ENCODE data around the gene PTH2.

The PTH2 gene

GRCh38 chr19:49420227-49420626, 3.0 kb downstream of the PTH2 start:
- H3K4me3 ChIP-seq: no peak overlapping the region
- no peak overlapping the region for H3K27ac ChIP-seq

DNA sequence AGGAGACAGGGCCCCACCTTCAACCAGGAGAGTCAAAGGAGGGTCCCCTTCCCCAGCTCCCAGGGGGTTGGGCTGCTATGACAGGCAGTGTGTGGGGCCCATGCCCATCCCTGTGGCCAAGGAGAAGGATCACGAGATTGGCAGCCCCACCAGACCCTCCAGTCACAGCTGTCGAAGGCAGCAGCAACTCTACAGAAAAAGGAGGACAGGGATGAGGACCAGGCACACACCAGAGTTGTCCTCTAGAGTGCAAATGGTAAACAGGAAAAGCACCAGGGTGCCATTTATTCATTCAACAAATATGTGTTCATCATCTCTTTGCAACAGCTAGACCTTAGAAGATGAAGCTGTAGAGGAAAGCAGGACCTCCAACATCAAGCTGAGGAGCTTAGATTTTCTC, 4.1 kb downstream of the PTH2 start:
- H3K27ac ChIP-seq: no peak overlapping the region

DNA sequence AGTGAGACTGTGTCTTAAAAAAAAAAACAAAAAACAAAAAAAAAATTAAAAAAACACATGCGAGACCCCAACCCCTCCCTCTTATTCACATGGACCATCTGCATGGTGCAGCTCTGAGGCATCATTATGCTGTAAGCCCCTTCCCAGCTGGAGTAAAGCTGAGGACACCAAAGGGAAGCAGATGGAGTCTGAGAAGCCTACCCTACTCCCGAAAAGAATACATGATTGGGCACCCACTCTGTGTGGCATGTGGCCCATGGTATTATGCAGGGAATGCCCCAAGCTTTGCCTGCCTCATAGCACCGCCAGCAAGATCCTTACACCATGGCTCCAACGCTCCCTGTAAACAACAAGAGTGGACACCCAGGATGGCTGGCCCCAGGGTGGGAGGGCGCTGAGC, 4.7 kb downstream of the PTH2 start:
- Histone ChIP-seq H3K4me3 (no peak overlapping the region), H3K27ac (no peak overlapping the region)

More for the DNA sequence above, 4.1 kb downstream of the PTH2 start:
- no peak overlapping the region for H3K4me3 ChIP-seq

DNA sequence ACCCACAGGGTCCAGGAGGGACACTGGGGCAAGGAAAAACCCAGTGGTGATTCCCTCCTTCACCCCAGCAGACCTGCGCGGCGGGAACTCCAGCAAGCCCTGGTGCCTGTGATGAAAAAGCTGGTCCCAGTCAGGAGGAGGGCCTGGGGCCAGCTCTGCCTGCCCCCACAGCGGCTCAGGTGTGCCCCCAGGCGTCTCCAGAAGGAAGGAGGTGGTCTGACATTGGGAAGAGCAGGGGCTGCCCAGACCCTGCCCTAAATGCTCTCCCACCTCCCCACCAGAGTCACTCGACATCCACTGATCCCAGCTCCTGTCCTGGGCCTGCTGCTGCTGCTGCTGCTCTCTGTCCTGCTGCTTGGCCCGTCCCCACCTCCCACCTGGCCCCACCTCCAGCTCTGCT, 6.2 kb downstream of the PTH2 start:
- Histone ChIP-seq H3K4me3 (no peak overlapping the region), H3K27ac (no peak overlapping the region)

DNA sequence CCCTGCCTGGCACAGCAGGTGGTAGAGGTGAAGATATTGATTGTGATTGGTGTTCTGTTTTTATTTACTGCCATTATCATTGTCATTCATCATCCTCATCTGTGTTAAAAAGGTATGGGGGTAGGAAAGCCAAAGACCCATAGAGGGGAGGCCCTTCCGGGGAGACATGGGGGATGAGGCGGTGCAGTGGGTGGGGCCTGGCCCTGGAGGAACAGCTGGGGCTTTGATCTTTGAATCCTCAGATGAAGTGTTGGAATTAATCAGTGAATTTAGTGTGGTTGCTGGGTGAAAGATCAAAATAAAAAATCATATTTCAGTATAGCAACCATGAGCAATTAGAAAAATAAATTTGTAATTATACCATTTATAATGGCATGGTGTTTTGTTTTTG, 7.4 kb downstream of the PTH2 start:
- no peak overlapping the region for H3K4me3 ChIP-seq
- no peak overlapping the region for H3K27ac ChIP-seq

- no peak overlapping the region for H3K27ac ChIP-seq
- no peak overlapping the region for H3K4me3 ChIP-seq
Measured at GRCh38 chr19:49415102-49415809, 8.0 kb downstream of the PTH2 start.

- H3K27ac ChIP-seq: no peak overlapping the region
- H3K4me3 ChIP-seq: no peak overlapping the region
Measured at GRCh38 chr19:49414256-49414655, 9.0 kb downstream of the PTH2 start.

GRCh38 chr19:49413348-49413747, 9.9 kb downstream of the PTH2 start:
- Histone ChIP-seq H3K27ac (no peak overlapping the region), H3K4me3 (no peak overlapping the region)

GRCh38 chr19:49411681-49412326, 11.4 kb downstream of the PTH2 start:
- no peak overlapping the region for H3K4me3 ChIP-seq
- H3K27ac ChIP-seq: no peak overlapping the region

DNA sequence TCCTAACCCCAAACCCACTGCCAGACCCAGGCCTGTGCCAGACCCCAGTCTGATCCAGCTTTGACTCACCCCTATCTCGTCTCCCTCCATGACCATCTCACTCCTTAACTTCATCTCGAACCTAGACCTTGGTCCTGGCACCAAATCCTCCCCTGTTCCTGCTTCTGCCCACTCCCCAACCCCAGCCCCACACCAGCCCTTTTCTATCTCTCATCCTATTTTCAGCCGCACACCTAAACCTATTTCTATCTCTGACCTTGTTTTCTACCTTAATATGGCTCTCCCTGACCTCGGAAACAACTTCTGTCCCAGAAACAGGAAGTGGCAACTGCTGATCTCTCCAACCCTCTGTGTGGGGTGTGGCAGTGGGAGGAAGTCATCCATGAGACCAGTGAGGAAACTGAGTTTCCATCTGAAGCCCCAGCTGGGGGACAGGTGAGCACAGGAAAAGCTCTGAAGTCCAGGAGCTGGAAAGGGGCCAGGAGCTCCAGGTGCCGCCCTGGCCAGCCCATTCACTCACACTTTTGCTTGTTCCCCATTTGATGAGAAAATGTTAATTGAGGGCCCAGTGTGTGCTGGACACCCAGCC, 13.7 kb downstream of the PTH2 start:
- H3K4me3 ChIP-seq: no peak overlapping the region
- peak overlapping the region in 5 of 21 experiments; percentile 0 to 72 (median 43) for H3K27ac ChIP-seq

DNA sequence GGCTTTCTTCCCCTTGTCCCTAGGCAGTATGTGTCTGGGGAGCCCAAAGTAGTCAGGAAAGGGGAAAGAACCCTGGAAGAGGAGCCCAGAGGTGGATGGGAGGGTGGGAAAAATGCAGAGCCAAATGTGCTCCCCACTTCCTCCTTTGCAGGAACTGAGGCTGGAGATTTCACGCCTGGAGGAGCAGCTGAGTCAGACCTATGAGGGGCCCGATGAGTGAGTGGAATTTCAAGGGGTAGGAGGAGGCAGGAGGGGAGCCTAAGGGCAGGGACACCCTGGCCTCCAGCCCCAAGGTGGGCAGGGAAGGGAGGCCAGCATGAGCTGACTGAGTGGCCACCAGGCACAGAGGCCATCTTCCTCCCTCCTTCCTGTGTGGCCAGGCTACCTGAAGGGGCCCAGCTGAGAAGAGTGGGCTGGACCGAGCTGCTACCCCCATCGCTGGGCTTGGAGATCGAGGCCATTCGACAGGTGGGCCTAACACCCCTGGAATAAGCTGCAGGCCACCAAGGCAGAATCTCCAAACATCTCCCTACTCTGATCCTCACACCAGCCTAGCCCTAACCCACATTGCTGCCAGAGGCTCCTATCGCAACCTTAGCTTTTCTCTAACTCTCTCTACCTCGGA, 14.3 kb downstream of the PTH2 start:
- H3K4me3 ChIP-seq: no peak overlapping the region
- peak overlapping the region in 5 of 21 experiments; percentile 0 to 72 (median 43) for H3K27ac ChIP-seq

GRCh38 chr19:49407482-49408015, 15.7 kb downstream of the PTH2 start:
- H3K4me3 ChIP-seq: no peak overlapping the region
- no peak overlapping the region for H3K27ac ChIP-seq

DNA sequence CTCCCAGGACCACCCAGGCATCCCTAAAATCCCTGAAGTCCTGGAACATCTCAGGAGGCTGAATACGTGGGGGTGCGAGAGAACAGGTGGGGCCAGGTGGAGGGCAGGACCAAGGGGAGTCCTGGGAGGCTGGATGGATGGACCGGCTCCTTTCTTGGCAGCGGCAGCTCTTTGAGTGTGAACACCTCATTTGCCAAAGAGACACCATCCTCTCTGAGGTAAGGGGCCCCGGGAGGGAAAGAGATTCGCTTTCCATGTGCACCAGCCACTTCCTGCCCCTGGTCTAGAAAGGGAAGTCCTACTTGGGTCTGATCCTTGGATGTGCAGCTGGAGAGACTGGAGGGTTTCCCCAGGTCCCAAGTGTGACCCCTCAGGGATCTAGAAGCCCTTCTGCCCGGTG, 16.2 kb downstream of the PTH2 start:
- Histone ChIP-seq H3K27ac (no peak overlapping the region), H3K4me3 (no peak overlapping the region)

- no peak overlapping the region for H3K27ac ChIP-seq
- no peak overlapping the region for H3K4me3 ChIP-seq
Measured at GRCh38 chr19:49403404-49404187, 19.6 kb downstream of the PTH2 start.

DNA sequence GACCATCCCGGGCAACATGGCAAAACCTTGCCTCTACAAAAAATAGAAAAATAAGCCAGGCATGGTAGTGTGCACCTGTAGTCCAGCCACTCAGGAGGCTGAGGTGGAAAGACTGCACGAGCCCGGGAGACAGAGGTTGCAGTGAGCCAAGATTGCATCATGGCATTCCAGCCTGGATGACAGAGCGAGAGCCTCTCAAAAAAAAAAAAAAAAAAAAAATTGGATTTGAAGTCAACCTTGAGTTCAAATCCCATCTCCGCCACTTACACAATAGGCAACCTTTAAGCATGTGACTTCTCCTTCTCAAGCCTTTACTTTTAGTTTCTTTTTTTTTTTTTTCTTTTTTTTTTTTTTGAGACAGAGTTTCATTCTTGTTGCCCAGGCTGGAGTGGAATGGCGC, 23.2 kb downstream of the PTH2 start:
- H3K27ac ChIP-seq: no peak overlapping the region
- no peak overlapping the region for H3K4me3 ChIP-seq

- H3K27ac ChIP-seq: no peak overlapping the region
- no peak overlapping the region for H3K4me3 ChIP-seq
Measured at GRCh38 chr19:49398931-49399330, 24.3 kb downstream of the PTH2 start.

DNA sequence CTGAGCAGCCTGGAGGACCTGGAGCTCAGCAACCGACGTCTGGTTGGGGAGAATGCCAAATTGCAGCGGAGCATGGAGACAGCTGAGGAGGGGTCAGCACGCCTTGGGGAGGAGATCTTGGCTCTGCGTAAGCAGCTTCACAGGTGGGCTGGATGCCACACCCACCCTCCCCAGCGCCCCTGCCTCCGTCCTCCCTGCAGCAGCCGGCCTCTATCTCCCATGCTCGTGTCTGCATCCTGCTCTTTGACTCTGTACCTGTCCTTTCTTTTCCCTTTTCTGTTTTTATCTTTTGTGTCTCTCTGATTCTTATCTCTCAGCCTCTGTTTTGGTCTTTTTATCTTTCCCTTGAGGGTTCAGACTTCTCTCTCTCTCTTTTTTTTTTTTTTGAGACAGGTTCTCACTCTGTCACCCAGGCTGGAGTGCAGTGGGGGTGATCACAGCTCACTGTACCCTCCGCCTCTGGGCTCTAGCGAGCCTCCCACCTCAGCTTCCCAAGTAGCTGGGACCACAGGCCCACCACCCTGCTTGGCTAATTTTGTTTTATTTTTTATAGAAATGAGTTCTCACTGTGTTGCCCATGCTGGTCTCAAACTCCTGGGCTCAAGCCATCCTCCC, 25.1 kb downstream of the PTH2 start:
- no peak overlapping the region for H3K27ac ChIP-seq
- H3K4me3 ChIP-seq: no peak overlapping the region

GRCh38 chr19:49396738-49397505, 26.3 kb downstream of the PTH2 start:
- Histone ChIP-seq H3K27ac (no peak overlapping the region), H3K4me3 (no peak overlapping the region)
